ENCODE results near the gene COLEC11.

The COLEC11 gene

DNA sequence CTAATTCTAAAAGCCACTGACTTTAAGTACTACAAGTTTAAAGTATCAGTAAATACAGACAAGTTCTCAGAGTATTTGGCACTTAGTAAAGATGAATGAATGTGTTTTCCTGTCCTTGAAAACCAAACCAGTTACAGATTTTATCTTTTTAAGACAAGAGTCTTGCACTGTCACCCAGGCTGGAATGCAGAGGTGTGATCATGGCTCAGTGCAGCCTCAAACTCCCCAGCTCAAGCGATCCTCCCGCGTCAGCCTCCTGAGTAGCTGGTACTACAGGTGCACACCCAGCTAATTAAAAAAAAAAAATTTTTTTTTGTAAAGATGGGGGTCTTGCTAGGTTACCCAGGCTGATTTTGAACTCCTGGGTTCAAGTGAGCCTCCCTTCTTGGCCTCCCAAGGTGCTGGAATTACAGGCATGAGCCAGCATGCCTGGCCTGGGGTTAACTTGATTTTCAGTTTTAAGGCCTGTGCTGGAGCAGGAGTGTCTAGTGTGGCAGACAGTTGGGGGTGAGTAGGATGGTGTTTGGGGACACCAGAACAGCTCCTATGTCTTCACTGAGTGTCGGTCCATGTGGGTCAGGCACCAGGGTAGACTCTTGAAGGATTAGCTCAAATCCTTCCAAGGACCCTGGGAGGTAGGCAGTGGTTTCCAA is 10.2 kb upstream of the COLEC11 start:
- no peak for DNase-seq (ENCODE audit: extremely low read depth in 1 of 2, low read depth in 1 of 2)

DNA sequence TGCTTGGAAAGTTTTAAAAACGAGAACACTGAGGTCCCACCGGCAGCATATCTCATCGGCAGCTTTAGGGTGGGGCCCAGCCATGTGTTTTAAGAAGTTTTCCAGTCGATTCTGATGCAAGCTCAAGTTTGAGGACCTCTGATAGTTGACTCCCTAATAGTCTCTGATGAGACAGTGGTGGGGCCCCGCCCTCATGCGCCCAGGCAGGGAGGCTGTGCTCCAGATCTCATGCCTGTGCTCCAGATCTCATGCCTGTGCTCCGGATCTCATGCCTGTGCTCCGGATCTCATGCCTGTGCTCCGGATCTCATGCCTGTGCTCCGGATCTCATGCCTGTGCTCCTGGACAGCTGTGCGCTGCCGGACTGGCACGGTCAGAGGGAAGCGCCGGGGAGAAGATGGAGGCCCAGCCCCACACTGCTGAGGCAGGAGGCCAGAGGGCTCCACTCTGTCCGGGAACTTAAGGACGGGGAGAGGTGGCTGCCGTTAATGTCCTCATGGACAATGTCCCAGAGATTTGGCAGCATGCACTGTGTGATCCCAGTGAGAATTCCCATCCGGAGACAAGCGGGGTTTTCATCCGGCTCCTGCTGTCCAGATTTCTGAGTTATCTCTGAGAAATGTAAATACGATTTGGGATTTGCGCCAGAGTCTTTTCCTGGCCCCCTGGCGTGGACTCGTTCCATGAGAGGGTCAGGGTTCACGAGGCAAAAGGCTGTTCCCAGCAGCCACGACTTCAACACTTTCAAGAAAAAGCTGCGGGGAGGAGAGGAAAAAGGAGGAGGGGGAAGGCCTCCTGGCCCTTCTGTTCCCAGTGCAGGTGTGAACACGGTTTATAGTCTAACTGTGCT is 9.4 kb upstream of the COLEC11 start:
- DNase-seq (ENCODE audit: extremely low read depth in 1 of 2, low read depth in 1 of 2), result no peak

DNA sequence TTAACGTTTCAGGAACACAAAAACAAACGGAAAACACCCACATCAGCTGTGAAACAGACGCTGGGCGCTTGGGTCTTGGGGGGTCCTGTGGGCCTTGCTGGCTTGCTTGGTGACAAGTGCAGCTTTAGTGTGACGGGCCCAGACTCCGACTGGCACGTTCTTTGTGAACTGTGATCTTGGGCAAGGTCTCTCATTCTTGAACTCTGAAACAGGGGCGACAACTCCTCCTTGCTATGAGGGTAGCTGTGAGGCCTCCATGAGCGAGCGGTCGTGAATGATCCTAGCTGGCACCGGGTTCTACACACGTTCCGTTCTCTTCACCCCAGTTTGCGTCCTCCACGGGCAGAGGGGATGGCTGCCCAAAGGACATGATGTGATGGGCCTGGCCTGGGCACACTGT is 8.7 kb upstream of the COLEC11 start:
- no peak for DNase-seq (ENCODE audit: extremely low read depth in 1 of 2, low read depth in 1 of 2)

DNA sequence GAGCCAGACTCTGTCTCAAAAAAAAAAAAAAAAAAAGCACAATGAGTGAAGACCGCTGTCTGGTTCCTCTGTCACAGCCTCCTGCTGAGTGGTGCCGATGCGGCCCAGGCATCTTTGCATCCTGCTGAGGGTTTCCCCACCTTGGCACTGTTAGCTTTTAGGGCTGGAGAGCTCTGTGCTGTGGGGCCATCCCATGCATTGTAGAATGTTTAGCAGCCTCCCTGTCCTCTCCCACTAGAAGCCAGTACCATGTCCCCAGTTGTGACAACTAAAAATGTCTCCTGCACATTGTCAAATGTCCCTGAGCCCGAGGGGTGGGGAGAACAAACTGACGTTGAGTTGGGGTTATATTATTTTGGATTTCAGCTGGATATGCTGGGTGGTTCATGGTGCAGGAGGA is 7.9 kb upstream of the COLEC11 start:
- no peak for DNase-seq (ENCODE audit: extremely low read depth in 1 of 2, low read depth in 1 of 2)

DNA sequence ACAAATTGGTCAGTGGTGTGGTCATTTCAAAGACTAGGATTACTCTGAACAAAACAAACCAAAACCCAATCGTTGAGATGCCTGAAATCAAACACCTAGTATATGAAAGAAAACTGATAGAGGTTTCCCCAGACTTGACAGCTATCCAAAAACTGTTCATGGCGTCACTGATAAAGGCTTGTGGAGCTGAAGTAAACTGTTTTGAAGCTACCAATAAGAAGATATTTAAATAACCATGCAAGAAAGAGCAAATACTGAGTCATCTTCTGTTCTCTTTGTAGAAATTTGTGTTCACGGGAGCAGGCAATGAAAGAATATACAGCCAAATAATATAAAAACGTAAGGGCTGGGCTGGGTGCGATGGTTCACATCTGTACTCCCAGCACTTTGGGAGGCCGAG is 7.5 kb upstream of the COLEC11 start:
- DNase-seq (ENCODE audit: extremely low read depth in 1 of 2, low read depth in 1 of 2), result no peak

GRCh38 chr2:3588084-3588483 is 6.8 kb upstream of the COLEC11 start:
- DNase-seq (ENCODE audit: extremely low read depth in 1 of 2, low read depth in 1 of 2), result no peak

- DNase-seq (ENCODE audit: extremely low read depth in 1 of 2, low read depth in 1 of 2), result no peak
Measured at GRCh38 chr2:3589086-3589485, 5.8 kb upstream of the COLEC11 start.

GRCh38 chr2:3595404-3595803 is 492 bp downstream of the COLEC11 start:
- DNase-seq (ENCODE audit: extremely low read depth in 1 of 2, low read depth in 1 of 2), result no peak

GRCh38 chr2:3595985-3596384 is 1.1 kb downstream of the COLEC11 start:
- DNase-seq (ENCODE audit: extremely low read depth in 1 of 2, low read depth in 1 of 2), result no peak

DNA sequence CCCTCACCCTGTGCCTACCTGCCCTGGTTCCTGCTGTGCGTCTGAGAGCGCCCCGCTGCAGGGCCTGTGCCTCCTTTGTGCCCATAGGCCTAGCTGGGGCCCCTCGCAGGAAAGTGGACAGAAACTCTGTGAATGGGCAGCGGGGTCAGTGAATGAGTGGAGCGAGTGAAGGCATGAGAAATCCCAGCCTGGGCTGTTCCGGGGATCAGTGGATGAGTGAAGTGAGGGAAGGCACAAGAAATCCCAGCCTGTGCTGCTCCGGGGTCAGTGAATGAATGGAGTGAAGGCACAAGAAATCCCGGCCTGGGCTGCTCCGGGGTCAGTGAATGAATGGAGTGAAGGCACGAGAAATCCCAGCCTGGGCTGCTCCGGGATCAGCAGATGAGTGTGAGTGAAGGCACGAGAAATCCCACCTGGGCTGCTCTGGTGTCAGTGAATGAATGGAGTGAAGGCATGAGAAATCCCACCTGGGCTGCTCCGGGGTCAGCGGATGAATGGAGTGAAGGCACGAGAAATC is 2.0 kb downstream of the COLEC11 start:
- no peak for DNase-seq (ENCODE audit: extremely low read depth in 1 of 2, low read depth in 1 of 2)

- no peak for DNase-seq (ENCODE audit: extremely low read depth in 1 of 2, low read depth in 1 of 2)
Measured at GRCh38 chr2:3597567-3597966, 2.7 kb downstream of the COLEC11 start.

- no peak for DNase-seq (ENCODE audit: extremely low read depth in 1 of 2, low read depth in 1 of 2)
Measured at GRCh38 chr2:3598197-3598910, 3.4 kb downstream of the COLEC11 start.

DNA sequence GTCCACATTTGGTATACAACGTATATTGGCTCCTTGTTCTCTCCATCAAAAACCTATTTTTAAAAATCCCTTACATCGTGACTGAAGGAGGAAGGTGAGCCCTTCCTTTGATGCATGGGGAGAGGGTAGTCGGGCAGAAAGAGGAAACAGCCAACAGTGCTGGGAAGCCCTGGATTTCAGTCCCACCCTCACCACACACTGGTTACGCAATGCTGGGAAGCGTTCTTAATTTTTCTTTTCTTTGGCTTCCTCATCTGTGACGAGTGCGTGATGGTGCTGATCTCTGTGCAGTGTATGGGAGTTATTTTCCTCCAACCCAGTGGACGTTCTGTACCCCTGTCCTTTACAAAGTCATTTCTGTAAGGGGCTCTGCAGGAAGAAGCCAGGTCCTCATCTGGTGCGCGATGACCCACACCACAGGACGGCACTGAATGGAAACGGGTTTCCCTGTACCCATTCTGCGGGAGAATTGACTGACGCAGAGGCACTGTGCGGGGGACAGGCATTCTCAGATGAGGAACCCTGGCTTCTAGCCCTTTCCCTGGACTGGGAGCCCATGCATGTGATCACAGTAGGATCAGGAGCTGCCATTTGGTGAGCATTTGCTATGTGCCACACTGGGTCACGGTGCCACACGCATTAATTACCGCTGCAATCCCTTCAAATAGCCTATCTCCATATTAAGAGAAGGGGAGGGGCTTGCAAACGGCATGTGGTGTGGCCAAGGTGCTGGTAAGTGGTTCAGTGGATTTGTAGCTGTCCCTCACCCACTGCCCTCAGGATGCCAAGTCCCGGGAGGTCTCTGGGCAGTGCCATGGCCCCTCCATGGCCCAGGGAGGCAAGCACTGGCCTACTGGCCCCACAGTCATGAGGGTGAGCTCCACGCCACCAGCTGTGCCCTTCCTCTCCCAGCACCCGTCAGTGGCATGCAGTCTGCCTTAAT is 4.3 kb downstream of the COLEC11 start:
- DNase-seq (ENCODE audit: extremely low read depth in 1 of 2, low read depth in 1 of 2), result no peak

DNA sequence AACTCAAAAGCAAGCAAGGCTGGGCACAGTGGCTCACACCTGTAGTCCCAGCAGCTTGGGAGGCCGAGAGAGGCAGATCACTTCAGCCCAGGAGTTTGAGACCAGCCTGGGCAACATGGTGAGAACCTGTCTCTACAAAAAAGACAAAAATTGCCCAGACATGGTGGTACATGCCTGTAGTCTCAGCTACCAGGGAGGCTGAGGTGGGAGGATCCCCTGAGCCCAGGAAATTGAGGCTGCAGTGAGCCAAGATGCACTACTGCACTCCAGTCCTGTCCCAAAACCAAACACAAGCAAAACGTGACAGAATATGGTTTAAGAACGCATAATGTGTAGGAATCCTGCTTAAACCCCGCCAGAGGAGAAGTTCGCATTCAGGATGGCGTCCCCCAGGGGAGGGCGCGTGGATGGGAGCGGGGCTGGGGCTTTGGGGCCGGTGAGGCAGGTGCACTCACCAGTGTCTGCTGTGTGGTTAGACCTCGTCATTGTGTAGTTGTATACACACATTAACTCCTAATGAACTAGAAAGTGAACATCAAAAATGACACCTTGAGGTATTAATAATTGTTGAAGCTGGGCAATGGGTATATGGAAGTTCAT is 5.4 kb downstream of the COLEC11 start:
- no peak for DNase-seq (ENCODE audit: extremely low read depth in 1 of 2, low read depth in 1 of 2)

GRCh38 chr2:3601561-3602271 is 6.8 kb downstream of the COLEC11 start:
- DNase-seq (ENCODE audit: extremely low read depth in 1 of 2, low read depth in 1 of 2), result no peak

DNA sequence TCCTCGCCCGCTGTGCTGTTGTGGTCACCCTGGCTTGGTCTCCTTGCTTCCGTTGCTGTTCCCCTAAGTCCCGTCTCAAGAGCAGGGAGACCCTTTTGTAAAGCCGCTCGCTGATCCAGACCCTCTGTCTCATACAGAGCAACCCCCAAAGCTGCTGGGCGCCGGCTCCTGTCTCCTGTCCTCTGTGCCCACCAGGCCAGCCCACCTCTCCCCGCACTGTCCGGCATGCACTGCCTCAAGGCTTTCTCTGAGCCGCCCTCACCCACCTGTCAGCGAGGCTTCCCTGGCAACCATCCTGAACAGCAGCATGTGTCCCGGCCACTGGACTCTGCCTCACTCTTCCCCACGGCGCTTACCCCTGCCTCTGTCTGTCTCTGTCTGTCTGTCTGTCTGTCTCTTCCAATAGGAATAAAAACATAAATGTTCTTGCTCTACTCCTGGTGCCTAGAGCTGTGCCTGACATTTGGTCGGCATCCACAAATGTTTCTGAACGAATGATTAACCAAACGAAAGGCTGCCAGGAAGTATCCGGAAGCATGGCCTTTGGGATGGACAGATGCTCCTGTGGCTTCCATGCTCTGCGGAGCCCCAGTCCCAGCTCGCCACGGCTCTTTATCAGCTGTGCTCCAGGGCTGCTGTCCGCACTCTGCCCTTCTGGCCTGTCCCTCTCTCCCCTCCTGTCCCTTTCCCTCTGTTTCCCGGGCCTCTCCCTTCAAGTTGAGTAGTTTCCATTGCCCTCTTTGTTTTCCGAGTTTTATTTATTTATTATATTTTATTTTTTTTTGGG is 7.8 kb downstream of the COLEC11 start:
- DNase-seq (ENCODE audit: extremely low read depth in 1 of 2, low read depth in 1 of 2), result no peak

DNA sequence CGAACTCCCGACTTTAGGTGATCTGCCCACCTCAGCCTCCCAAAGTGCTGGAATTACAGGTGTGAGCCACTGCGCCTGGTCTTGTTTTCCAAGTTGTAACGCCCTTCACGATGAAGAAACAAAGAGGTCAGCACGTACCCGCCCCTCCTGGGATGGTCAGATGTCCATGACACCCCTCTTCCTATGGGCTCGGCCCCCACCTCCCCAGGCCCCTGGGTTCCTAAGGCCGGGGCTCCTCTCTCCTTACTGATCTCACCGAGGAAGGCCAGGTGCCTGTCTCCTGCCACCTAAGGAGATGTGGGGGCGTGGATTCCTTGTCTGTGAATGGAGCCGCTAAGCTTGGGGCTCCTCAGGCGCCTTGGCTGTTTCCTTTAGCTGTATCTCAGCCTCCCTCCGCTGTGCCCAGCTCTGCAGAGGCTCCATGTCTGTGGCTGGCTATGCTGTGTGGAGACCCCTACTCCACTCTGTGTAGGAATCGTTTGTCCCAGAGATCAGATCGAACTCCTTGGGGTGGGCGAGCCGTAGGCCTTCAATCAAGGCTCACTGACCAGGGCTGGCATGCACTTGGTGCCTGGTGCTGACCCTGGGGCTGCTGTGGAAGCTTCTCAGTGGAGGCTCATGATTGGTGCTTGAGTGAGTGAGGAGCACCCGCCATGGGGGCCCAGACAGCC is 8.8 kb downstream of the COLEC11 start:
- DNase-seq (ENCODE audit: extremely low read depth in 1 of 2, low read depth in 1 of 2), result no peak

DNA sequence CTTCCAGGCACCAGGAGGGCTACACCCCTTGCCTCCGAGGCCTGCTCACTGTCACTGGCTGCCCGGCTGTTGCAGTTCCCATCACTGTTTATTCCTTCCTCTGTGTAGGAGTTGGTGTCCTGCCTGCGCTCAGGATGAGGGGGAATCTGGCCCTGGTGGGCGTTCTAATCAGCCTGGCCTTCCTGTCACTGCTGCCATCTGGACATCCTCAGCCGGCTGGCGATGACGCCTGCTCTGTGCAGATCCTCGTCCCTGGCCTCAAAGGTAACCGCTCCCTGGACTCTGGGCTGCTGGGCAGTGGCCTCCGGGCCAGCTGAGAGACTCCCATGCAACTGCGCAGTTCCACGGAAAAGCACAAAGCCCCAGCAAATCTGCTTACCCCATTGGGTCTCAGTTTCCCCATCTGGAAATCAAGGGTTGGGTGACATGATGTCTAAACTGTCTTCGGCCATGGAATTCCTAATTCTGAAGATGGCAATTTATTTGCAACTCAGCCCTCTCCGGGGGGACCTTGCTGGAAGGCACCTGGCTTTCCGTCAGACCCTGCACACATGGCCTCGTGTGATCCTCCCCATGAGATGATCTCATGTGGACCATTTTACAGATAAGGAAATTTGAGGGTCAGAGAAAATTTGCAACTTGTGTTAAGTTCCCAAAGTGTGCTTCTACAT is 9.4 kb downstream of the COLEC11 start:
- DNase-seq (ENCODE audit: extremely low read depth in 1 of 2, low read depth in 1 of 2), result no peak
